SIG-M5 (cell line): ENCODE results near the gene PTPRO.

Experiments used
- DNase-seq: peaks from one replicate; lab custom pipeline; 2025; lab: John Stamatoyannopoulos, UW

PTPRO gene

DNA sequence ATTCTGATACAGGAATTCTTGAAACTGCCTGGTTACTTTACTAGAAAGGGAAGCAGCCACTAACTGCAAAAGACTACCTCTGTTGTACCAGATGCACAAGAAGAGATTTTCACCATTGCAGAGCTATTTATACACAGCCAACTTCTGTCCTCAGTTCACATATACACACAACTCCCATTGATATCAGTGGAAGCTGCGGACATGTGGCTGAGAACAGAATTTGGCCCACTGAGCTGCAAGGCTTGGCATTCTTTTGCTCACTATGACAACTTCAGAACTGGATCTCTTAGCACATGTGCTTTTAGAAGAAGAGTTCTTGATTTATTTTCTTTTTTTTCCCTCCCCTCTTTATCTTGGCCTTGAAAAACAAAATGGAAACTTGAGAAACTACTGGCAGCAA lies 28.3 kb downstream of the PTPRO start:
- DNase-seq: no peak

DNA sequence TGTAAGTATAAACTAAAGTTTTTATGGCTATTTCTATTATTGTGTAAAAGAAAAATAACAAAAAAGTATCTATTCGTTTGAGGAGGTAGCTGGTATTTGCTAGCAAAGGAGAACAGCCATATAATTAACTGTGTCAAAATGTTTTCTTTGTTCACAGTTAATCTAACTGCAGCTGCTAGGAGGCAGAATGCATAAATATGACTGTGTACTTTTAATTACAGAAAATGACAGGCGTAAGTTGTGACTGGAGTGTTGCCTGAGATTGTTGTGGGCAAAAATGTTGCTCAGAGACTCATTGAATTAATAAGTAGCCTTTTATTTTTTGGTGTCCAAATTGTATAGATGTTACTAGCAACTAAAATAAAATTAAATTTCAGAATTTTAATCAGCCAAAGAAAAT lies 33.5 kb downstream of the PTPRO start:
- no peak for DNase-seq

DNA sequence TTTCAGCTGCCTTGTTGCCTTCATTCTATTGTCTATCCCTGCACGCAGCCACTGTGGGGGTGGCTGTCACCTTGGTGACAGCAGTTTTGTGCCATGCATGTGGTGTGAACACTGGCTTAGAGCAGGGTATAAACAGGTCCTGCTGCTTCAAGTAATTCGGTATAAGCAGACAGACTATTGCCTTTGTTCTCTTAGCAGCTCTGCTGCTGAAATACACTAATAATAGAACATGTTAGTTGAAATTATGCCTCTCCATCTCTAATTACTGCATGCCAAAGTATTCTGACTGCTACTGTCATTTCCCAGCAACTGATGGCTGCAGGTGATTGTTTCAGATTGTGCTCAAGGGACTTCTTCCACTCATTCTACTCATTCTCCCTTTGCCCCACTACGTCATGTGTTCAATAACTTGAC lies 34.6 kb downstream of the PTPRO start:
- DNase-seq: no peak

- no peak for DNase-seq
Measured at GRCh38 chr12:15364221-15365160, 42.2 kb downstream of the PTPRO start.

- DNase-seq: no peak
Measured at GRCh38 chr12:15368812-15369211, 46.5 kb downstream of the PTPRO start.

DNA sequence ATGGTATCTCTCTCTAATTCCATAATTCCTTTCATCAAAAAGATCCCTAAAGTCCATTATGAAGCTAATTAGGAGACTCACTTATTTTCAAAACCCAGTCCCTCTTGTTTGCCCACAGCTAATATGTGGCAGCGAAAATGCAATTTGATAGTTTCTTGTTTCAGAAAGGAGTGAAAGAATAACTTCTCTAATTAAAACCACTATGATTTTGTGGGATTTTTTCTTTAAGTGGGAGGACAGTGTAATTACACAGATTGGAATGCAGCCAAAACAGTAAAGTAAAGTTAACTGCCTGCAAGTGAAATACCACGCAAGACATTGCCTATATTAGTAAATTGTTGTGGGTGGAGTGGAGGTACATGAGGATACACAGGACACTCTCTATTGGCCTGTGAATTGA lies 50.0 kb downstream of the PTPRO start:
- no peak for DNase-seq

- DNase-seq: no peak
Measured at GRCh38 chr12:15387772-15388171, 65.5 kb downstream of the PTPRO start.

GRCh38 chr12:15389561-15389960 lies 67.3 kb downstream of the PTPRO start:
- DNase-seq: no peak

- DNase-seq: no peak
Measured at GRCh38 chr12:15393037-15393436, 70.7 kb downstream of the PTPRO start.

DNA sequence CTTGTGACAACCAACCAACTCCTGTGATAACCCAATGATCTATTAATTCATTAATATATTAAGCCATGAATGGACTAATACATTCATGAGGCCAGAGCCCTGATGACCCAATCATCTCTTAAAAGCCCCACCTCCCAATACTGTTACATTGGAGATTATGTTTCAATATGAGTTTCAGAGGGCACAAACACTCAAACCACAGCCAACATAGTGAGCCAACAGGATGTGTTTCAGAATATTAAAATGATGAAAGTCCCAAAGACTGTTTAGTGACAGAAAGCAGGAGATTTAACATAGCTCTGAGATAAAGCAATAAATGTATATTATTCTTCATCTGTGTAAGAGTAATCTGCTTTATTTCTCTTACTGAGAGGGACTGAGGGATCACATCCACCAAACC lies 71.7 kb downstream of the PTPRO start:
- no peak for DNase-seq

- no peak for DNase-seq
Measured at GRCh38 chr12:15404485-15404884, 82.2 kb downstream of the PTPRO start.

GRCh38 chr12:15405606-15406005 lies 83.3 kb downstream of the PTPRO start:
- DNase-seq: no peak

DNA sequence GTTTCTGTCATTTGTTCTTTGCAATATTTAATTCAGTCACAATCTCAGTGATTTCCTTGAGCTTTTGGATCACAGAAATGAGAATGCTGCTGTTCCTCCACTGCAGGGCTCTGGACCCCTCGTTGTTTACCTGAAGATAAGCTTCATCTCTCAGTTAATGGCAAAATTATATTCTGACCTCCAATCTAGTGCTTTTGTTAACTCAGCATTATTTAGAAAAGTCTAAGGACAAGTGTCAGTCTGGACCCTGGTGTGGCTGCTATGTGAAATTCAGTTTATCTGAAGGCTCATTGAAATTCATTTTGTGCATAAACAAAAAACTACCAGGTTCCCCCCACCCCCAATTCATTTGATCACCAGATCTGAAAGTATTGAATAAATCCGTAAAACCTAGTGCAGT lies 84.7 kb downstream of the PTPRO start:
- no peak for DNase-seq

- DNase-seq: no peak
Measured at GRCh38 chr12:15411842-15412241, 89.5 kb downstream of the PTPRO start.

GRCh38 chr12:15417691-15418090 lies 95.4 kb downstream of the PTPRO start:
- no peak for DNase-seq

- DNase-seq: no peak
Measured at GRCh38 chr12:15423629-15424028, 101.3 kb downstream of the PTPRO start.

- no peak for DNase-seq
Measured at GRCh38 chr12:15427913-15428312, 105.6 kb downstream of the PTPRO start.

- no peak for DNase-seq
Measured at GRCh38 chr12:15428632-15429031, 106.3 kb downstream of the PTPRO start.

GRCh38 chr12:15429262-15429661 lies 107.0 kb downstream of the PTPRO start:
- DNase-seq: no peak

DNA sequence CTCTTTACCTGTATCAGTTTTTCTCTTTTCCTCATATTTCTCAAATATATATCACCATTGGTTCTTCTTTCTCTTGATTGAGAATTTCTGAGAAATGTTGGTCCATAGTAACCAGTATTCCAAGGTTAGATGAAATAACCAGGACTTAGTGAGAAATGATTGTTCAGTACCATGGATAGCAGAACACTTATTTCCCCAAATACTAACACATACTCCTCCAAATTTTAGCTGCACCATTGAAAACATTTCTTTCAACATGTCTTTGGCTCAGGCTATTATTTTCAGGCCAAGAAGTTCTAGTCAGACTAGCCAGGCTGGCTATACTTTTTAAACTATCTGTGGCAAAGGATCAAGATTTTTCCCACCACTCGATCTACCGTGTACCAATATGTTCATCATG lies 113.3 kb downstream of the PTPRO start:
- no peak for DNase-seq

- no peak for DNase-seq
Measured at GRCh38 chr12:15439459-15439858, 117.2 kb downstream of the PTPRO start.

DNA sequence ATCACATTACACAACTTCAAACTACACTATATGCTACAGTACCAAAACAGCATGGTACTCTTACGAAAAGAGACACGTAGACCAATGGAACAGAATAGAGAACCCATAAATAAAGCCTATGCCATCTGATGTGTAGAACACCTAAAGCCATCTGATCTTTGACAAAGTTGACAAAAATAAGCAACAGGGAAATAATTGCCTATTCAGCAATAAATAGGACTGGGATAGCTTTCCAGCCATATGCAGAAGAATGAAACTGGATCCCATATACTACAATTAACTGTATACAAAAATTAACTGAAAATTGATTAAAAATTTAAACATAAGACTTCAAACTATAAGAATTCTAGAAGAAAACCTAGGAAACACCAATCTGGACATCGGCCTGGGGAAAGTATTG lies 120.7 kb downstream of the PTPRO start:
- no peak for DNase-seq

DNA sequence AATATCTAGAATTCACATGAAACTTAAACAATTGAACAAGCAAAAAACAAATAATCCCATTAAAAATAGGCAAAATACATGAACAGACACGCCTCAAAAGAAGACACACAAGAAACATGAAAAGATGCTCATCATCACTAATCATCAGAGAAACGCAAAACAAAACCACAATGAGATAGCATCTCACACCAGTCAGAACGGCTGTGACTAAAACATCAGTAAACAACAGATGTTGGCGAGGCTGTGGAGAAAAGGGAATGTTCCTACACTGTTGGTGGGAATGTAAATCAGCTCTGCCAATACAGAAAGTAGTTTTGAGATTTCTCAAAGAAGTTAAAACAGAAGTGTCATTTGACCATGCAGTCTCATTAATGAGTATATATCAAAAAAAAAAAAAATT lies 121.3 kb downstream of the PTPRO start:
- DNase-seq: no peak

DNA sequence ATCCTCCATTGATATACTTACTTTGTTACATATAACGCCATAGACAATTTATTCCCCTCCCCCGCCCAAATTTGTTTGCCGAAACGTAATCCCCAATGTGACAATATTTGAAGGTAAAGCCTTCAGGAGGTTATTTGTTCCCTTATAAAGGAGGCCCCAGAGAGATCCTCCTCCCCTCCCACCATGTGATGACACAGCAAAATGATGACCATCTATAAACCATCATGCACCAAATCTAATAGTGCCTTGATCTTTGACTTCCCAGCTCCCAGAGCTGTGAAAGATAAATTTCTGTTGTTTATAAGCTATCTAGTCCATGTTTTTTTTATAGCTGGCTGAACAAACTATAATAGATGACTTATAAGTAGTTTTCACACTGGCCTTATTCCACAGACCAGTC lies 122.2 kb downstream of the PTPRO start:
- DNase-seq: no peak
